Measurements from ENCODE around the gene LPIN3.

DNA sequence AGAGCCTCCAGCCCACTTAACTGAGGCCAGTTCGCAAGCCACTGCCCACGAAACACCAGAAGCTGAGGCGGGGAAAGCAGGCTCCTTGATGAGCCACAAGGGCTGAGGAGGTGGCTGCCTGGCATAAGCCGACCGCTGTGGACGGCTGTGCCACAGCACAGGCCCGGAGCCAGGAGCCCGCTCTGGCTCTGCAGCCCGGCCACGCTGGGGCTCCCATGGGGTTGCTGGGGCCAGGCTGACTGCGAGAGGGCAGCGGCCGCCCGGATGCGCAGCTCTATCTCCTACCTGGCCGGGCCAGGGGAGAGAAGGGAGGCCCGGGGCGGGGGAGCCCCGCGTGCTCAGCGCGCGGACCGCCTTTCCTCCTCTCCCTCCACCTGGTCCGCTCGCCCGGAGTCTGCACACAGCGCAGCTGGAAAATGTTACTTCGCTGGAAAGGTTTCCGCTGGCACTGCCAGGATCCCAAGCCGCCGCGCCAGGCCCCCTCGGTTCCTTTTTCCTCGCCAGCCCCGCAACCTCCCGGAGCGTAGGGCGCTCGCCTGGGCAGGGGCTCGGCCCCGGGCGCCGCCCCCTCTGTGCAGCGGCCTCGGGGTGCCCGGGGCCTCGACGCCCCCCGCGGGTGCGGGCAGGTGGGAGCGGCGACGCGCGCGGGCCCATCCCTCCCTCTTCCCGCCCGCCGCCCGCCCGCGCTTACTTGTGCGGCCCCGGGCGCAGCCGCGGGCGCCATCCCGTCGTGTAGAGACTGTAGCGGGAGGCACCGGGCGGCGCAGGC lies 25.3 kb downstream of the LPIN3 start:
- TF ChIP-seq CTCF (conservative IDR thresholded peaks at IDR 0.05; ENCODE audit: low read depth in 2 of 2) (no peak), EZH2 (IDR thresholded peaks at IDR 0.05; ENCODE audit: low read depth, unreplicated experiment) (peak; percentile 46), EZH2phosphoT487 (IDR thresholded peaks at IDR 0.05; ENCODE audit: unreplicated experiment) (no peak), POLR2AphosphoS5 (IDR thresholded peaks at IDR 0.05; ENCODE audit: low read depth) (no peak), JUNB (IDR thresholded peaks at IDR 0.05; ENCODE audit: unreplicated experiment) (no peak), REST (IDR thresholded peaks at IDR 0.05; ENCODE audit: unreplicated experiment) (no peak), ZNF331 (CRISPR knock-in tag; IDR thresholded peaks at IDR 0.05; ENCODE audit: low read depth) (no peak), CREB1 (CRISPR knock-in tag; IDR thresholded peaks at IDR 0.05; ENCODE audit: low read depth) (no peak), NANOG (IDR thresholded peaks at IDR 0.05; ENCODE audit: borderline replicate concordance) (no peak), STAT1 (IDR thresholded peaks at IDR 0.05; ENCODE audit: unreplicated experiment) (no peak), ETS1 (IDR thresholded peaks at IDR 0.05) (no peak)
